GM10248 (cell line): ENCODE data around the gene CNMD.

ENCODE experiments used
- CTCF ChIA-PET: fragments of 300-600 bp; sonication (Branson Sonifier 250); formaldehyde crosslinking; extraction: SDS; loops from one replicate; lab custom pipeline; 2021; ENCODE audit warnings: antibody characterized with exemption; lab: Yijun Ruan, JAX
- POLR2A ChIA-PET: fragments of 350-650 bp; sonication (Branson Sonifier 250); formaldehyde crosslinking; extraction: SDS; loops from one replicate; lab custom pipeline; 2020; ENCODE audit warnings: antibody characterized with exemption; lab: Yijun Ruan, JAX
- DNase-seq: peaks from one replicate; pipeline ENCODE4 v3.0.0; 2012; ENCODE audit errors: extremely low spot score
- CTCF ChIP-seq: IDR thresholded peaks from 2 replicates; pipeline ENCODE4 v1.5.1; 2012; ENCODE audit warnings: mild to moderate bottlenecking, low read depth; ENCODE audit errors: extremely low read depth, missing control alignments, control extremely low read depth

Gene CNMD

GRCh38 chr13:52739468-52740071 is at the start of gene CNMD:
Gene CNMD, minus strand, starts transcription at chr13:52739820. Its CDS starts 119 bp downstream, at chr13:52739701.
- no peak for DNase-seq
- ChIA-PET CTCF (interaction anchor here (1.2 to 2.4 kb wide), 6 partner anchors 8 to 138 kb away, joined by 3 to 6 read pairs (median 4); no protein-coding TSS in a partner anchor), POLR2A (no interaction called here)
- TF ChIP-seq CTCF = no peak

- no peak for DNase-seq
- ChIA-PET POLR2A (no interaction called here), CTCF (interaction anchor here (3.9 kb wide), 1 partner anchor 21 kb away, joined by 13 read pairs; no protein-coding TSS in a partner anchor)
- no peak for TF ChIP-seq CTCF
Measured at GRCh38 chr13:52788011-52788410, 48.4 kb upstream of the CNMD start.

GRCh38 chr13:52787235-52787634 is 47.6 kb upstream of the CNMD start:
- no peak for DNase-seq
- TF ChIP-seq CTCF = no peak
- POLR2A ChIA-PET = no interaction called here
- CTCF ChIA-PET = interaction anchor here (3.9 kb wide), 1 partner anchor 22 kb away, joined by 13 read pairs; no protein-coding TSS in a partner anchor

- no peak for DNase-seq
- ChIA-PET CTCF (interaction anchor here (3.9 kb wide), 1 partner anchor 22 kb away, joined by 13 read pairs; no protein-coding TSS in a partner anchor), POLR2A (no interaction called here)
- no peak for TF ChIP-seq CTCF
Measured at GRCh38 chr13:52786766-52787165, 47.1 kb upstream of the CNMD start.

- CTCF ChIA-PET = interaction anchor here (3.9 kb wide), 1 partner anchor 23 kb away, joined by 13 read pairs; no protein-coding TSS in a partner anchor
- TF ChIP-seq CTCF = no peak
- no peak for DNase-seq
- POLR2A ChIA-PET = no interaction called here
Measured at GRCh38 chr13:52785739-52786138, 46.1 kb upstream of the CNMD start.

DNA sequence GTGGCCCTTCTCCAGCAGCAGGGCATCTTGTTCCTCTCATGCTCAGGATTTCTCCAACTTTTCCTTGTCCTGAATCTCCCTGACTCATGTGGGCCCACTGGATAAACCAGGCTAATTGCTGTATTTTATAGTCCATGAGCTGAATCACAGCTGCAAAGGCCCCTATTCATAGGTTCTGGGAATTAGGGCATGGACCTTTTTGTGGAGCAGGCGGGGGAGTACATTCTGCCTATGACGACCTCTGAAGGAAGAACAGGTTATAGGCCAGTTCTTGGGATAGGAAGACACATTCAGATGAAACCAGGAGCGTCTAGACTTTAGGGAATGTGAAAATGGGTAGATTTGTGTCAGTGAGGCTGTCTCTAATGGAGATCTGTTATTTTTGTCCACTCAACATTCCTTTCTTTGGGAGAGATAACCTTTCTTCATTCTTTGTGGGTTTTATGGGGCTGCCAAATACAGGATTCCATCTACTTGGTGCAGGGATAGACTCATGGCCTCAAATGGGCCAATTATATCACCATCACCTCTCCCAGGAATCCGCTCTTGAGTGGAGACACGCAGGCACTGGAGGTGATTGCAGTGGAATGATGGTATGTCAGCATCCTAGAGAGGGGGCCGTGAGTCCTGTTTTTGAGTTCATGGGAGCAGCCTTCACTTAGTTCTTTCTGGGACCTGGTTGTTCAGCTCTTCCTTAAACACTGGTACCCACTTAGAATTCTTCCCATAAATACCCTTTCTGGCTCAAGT is 45.1 kb upstream of the CNMD start:
- no peak for DNase-seq
- CTCF ChIA-PET = interaction anchor here (1.8 to 3.9 kb wide), 2 partner anchors 9 to 24 kb away, joined by 5 to 13 read pairs; no protein-coding TSS in a partner anchor
- TF ChIP-seq CTCF = no peak
- POLR2A ChIA-PET = no interaction called here
